OCI-LY3 (cell line): ENCODE measurements around the gene RPS6KC1.

ENCODE experiments used
- H2AFZ ChIP-seq: fragments of 200-600, 300-600 bp; shearing (Covaris generic); 2 replicates; pipeline ENCODE4 v1.6.0; 2014; ENCODE audit warnings: antibody characterized with exemption, low read depth, low read length
- H3K27ac ChIP-seq: fragments of 200-600, 300-600 bp; sonication (generic); 2 replicates; pipeline ENCODE4 v1.5.1; 2014; ENCODE audit warnings: mild to moderate bottlenecking, low read length, moderate library complexity, mixed read lengths
- H3K27me3 ChIP-seq: fragments of 200-600, 300-600 bp; sonication (generic); 2 replicates; pipeline ENCODE4 v1.6.1; 2014; ENCODE audit warnings: low read depth, low read length, mixed read lengths
- H3K36me3 ChIP-seq: fragments of 200-600, 300-600 bp; sonication (generic); replicated peaks from 2 replicates; pipeline ENCODE3; 2014; ENCODE audit warnings: low read depth, low read length, mixed read lengths
- H3K4me1 ChIP-seq: fragments of 300-600, 200-600 bp; sonication (generic); 2 replicates; pipeline ENCODE4 v1.6.1; 2014; ENCODE audit warnings: low read length, mixed read lengths
- H3K4me2 ChIP-seq: fragments of 200-600, 300-600 bp; sonication (generic); 2 replicates; pipeline ENCODE4 v1.6.1; 2014; ENCODE audit warnings: low read length, mixed read lengths
- H3K4me3 ChIP-seq: fragments of 300-600, 200-600 bp; sonication (generic); 2 replicates; pipeline ENCODE4 v1.5.1; 2014; ENCODE audit warnings: antibody characterized with exemption, mild to moderate bottlenecking, low read length, moderate library complexity
- H3K79me2 ChIP-seq: fragments of 300-600, 200-600 bp; shearing (Covaris generic); 2 replicates; pipeline ENCODE4 v1.6.1; 2014; ENCODE audit warnings: mild to moderate bottlenecking, low read length, mixed read lengths
- H3K9ac ChIP-seq: fragments of 300-600, 200-600 bp; shearing (Covaris generic); 2 replicates; pipeline ENCODE4 v1.6.0; 2014; ENCODE audit warnings: mild to moderate bottlenecking, low read length, moderate library complexity
- H3K9me3 ChIP-seq: fragments of 200-600, 300-600 bp; shearing (Covaris generic); 2 replicates; pipeline ENCODE4 v1.6.1; 2014; ENCODE audit warnings: low read length, mixed read lengths; ENCODE audit not compliant: insufficient read depth
- H4K20me1 ChIP-seq: fragments of 200-600, 300-600 bp; sonication (generic); 2 replicates; pipeline ENCODE4 v1.6.1; 2016; ENCODE audit warnings: low read length, mixed read lengths; ENCODE audit not compliant: insufficient read depth
- CTCF ChIP-seq: fragments of 200-600, 300-600 bp; sonication (generic); IDR thresholded peaks from 2 replicates; pipeline ENCODE4 v1.5.1; 2014; ENCODE audit warnings: antibody characterized with exemption, low read length, low read depth
- EZH2phosphoT487 ChIP-seq: fragments of 200-600 bp; shearing (Covaris generic); IDR thresholded peaks from 2 replicates; pipeline ENCODE4 v1.6.1; 2018; ENCODE audit warnings: antibody characterized with exemption, mixed run types, low read depth

The RPS6KC1 gene

DNA sequence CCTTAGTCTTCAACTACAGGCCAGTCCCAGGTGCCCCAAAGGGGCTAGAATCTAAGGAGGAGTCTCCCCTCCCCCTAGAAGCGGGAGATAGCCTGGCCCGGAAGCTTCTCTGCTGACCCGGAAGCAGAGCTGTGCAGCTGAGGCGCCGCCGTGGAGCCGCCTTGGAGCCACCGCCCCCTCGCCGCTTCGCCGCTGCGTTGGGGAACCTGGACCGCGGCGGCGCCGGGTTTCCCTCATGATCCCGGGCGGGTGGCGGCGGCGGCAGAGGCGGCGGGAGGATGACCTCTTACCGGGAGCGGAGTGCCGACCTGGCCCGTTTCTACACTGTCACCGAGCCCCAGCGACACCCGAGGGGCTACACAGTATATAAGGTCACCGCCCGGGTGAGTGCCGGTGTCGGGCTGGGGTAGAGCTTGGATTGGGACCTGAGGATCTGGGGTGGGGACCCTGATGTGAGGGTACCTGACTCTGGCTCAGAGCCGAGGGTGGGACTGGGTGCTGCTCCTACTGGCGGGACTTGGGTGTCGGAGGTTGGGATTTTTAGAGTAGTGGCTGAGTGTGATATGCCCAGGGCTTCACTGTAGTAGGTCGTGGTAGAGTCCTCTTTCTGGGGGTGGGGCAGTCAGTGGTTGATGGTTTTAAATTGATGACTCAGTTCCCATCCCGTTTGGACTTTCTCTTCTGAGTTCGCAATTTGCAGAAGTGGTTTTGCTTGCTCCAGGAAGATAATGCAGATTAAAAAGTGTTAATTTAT is at the start of gene RPS6KC1:
Gene RPS6KC1, plus strand, starts transcription at position 115 of the 754 bp plus-strand sequence. Its CDS starts 164 bp downstream, at position 279.
- H3K36me3 ChIP-seq = peaks cover 4% of the 10 kb centered on the region
- H4K20me1 ChIP-seq = no peaks in the 10 kb centered on the region
- H3K4me3 ChIP-seq = peak within 1 kb of the TSS; percentile 84
- H3K9me3 ChIP-seq = no peaks in the 10 kb centered on the region
- H2AFZ ChIP-seq = peak within 1 kb of the TSS; percentile 99
- H3K4me1 ChIP-seq = peaks cover 26% of the 10 kb centered on the region
- TF ChIP-seq EZH2phosphoT487 (no peak), CTCF (no peak)
- H3K79me2 ChIP-seq = peaks cover 43% of the 10 kb centered on the region
- H3K4me2 ChIP-seq = peak within 1 kb of the TSS; percentile 79
- H3K27me3 ChIP-seq = no peaks in the 10 kb centered on the region
- peak within 1 kb of the TSS; percentile 75 for H3K27ac ChIP-seq
- H3K9ac ChIP-seq = peak within 1 kb of the TSS; percentile 78

DNA sequence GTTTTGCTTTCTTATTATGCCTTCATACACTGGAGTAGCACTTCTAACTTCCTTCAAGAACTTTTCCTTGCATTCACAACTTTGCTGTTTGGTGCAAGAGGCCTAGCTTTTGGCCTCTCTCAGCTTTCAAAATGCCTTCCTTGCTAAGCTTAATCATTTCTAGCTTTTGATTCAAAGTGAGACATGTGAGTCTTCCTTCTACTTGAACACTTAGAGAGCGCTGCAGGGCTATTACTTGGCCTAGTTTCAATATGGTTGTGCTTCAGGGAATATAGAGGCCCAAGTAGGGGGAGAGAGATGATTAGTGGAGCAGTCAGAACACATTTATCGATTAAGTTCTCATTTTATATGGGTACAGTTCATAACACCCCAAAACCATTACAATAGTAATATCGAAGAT is 47.8 kb upstream of the RPS6KC1 start:
- Histone ChIP-seq H3K4me2 (peak overlapping the region; percentile 60), H4K20me1 (peaks cover under 1% of the 10 kb centered on the region; the same call in 1 of the 2 replicates), H3K9me3 (no peaks in the 10 kb centered on the region), H3K79me2 (peaks cover 2% of the 10 kb centered on the region), H3K4me3 (peak overlapping the region; percentile 20), H3K27me3 (no peaks in the 10 kb centered on the region), H3K36me3 (peaks cover 50% of the 10 kb centered on the region), H3K27ac (peak overlapping the region; percentile 76), H3K9ac (peak overlapping the region; percentile 11; the same call in 1 of the 2 replicates), H2AFZ (no peak overlapping the region), H3K4me1 (peaks cover 21% of the 10 kb centered on the region)
- TF ChIP-seq CTCF (0 out of 2 replicates have a peak, but pooled peaks have one; percentile 8), EZH2phosphoT487 (no peak)

- no peak overlapping the region for H2AFZ ChIP-seq
- TF ChIP-seq EZH2phosphoT487 (no peak), CTCF (no peak)
- no peaks in the 10 kb centered on the region for H3K27me3 ChIP-seq
- H3K27ac ChIP-seq = peak overlapping the region; percentile 28
- no peak overlapping the region for H3K4me3 ChIP-seq
- no peak overlapping the region for H3K9ac ChIP-seq
- H3K4me1 ChIP-seq = peaks cover 26% of the 10 kb centered on the region
- peak overlapping the region; percentile 16 for H3K4me2 ChIP-seq
- H3K36me3 ChIP-seq = peaks cover 75% of the 10 kb centered on the region
- peaks cover 8% of the 10 kb centered on the region; the same call in 1 of the 2 replicates for H4K20me1 ChIP-seq
- H3K79me2 ChIP-seq = peaks cover 47% of the 10 kb centered on the region
- no peaks in the 10 kb centered on the region for H3K9me3 ChIP-seq
Observed at GRCh38 chr1:213008564-213008963, 42.5 kb upstream of the RPS6KC1 start.

DNA sequence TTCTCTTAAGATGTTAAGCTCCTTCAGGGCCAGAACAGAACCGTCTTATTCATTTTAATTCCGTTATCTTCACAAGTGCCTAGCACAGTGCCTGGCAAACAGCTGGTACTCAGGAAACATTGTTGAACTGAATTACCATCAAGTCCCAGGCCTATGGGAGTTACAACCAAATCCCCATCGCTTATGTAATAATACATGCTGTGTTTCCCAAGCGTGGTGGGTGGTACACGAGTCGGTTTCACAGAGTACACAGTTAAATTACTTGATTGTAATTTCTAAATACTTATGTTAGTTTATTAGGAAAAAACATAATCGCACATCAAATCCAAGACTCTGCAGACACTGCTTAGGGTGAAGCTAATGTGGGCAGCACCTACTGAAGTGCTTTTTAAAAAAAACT is 36.4 kb upstream of the RPS6KC1 start:
- H3K79me2 ChIP-seq = peaks cover 51% of the 10 kb centered on the region
- no peak overlapping the region for H2AFZ ChIP-seq

More for the DNA sequence above, 36.4 kb upstream of the RPS6KC1 start:
- peak overlapping the region; percentile 80 for H3K4me3 ChIP-seq
- TF ChIP-seq EZH2phosphoT487 = no peak
- TF ChIP-seq CTCF = no peak
- H3K27me3 ChIP-seq = no peaks in the 10 kb centered on the region
- peak overlapping the region; percentile 82 for H3K27ac ChIP-seq
- no peaks in the 10 kb centered on the region for H4K20me1 ChIP-seq
- H3K36me3 ChIP-seq = peaks cover 33% of the 10 kb centered on the region
- peak overlapping the region; percentile 88 for H3K9ac ChIP-seq
- H3K4me1 ChIP-seq = peaks cover 19% of the 10 kb centered on the region
- no peaks in the 10 kb centered on the region for H3K9me3 ChIP-seq
- H3K4me2 ChIP-seq = peak overlapping the region; percentile 90
